Muscle layer of duodenum (tissue), 2 donors: Measurements from ENCODE around the gene FAAH.

Source experiments
- H3K27ac ChIP-seq: one replicate; pipeline ENCODE4 v1.7.0; 2013; ENCODE audit warnings: mild to moderate bottlenecking, low read length
- H3K27me3 ChIP-seq: one replicate; pipeline ENCODE4 v1.7.0; 2013; ENCODE audit warnings: low read depth, mild to moderate bottlenecking, control low read depth, low read length
- H3K36me3 ChIP-seq, 2 donors: one replicate each; pipeline ENCODE4 v1.7.0; 2013; ENCODE audit warnings: low read length in 2 of 2, control low read depth in 1 of 2, mild to moderate bottlenecking in 1 of 2; ENCODE audit not compliant: insufficient read depth in 2 of 2, control insufficient read depth in 1 of 2
- H3K4me1 ChIP-seq, 2 donors: one replicate each; pipeline ENCODE4 v1.7.0; 2013; ENCODE audit warnings: low read length in 2 of 2, mild to moderate bottlenecking in 2 of 2, control low read depth in 1 of 2, moderate library complexity in 1 of 2; ENCODE audit not compliant: insufficient read depth in 2 of 2, control insufficient read depth in 1 of 2
- H3K4me3 ChIP-seq, 2 donors: one replicate each; pipeline ENCODE4 v1.7.0; 2013; ENCODE audit warnings: low read length in 2 of 2, low read depth in 1 of 2, mild to moderate bottlenecking in 1 of 2
- H3K9me3 ChIP-seq, 2 donors: one replicate each; pipeline ENCODE4 v1.7.0; 2013; ENCODE audit warnings: low read length in 2 of 2, control low read depth in 1 of 2, mild to moderate bottlenecking in 1 of 2; ENCODE audit not compliant: control insufficient read depth in 1 of 2
- donor health status: healthy.

Gene FAAH

GRCh38 chr1:46411010-46411405 is 16.9 kb downstream of the FAAH start:
- Histone ChIP-seq H3K27ac (no peak overlapping the region), H3K4me3 (no peak overlapping the region), H3K4me1 (peaks cover 0 to 8% of the 10 kb centered on the region in 2 donors), H3K27me3 (no peaks in the 10 kb centered on the region), H3K36me3 (peaks cover 0 to 5% of the 10 kb centered on the region in 2 donors), H3K9me3 (no peaks in the 10 kb centered on the region)

- Histone ChIP-seq H3K27ac (no peak overlapping the region), H3K9me3 (no peaks in the 10 kb centered on the region), H3K4me1 (peaks cover 0 to 3% of the 10 kb centered on the region in 2 donors), H3K4me3 (no peak overlapping the region), H3K36me3 (peaks cover 0 to 5% of the 10 kb centered on the region in 2 donors), H3K27me3 (no peaks in the 10 kb centered on the region)
These were observed 17.7 kb downstream of the FAAH start for GRCh38 chr1:46411601-46412341.

- H3K9me3 ChIP-seq, result no peaks in the 10 kb centered on the region
- no peak overlapping the region for H3K4me3 ChIP-seq
- no peaks in the 10 kb centered on the region for H3K4me1 ChIP-seq
- H3K36me3 ChIP-seq, result peaks cover 0 to 5% of the 10 kb centered on the region in 2 donors
- no peaks in the 10 kb centered on the region for H3K27me3 ChIP-seq
- H3K27ac ChIP-seq, result no peak overlapping the region
These were observed 18.9 kb downstream of the FAAH start for GRCh38 chr1:46412893-46413595.

GRCh38 chr1:46413596-46413985 is 19.5 kb downstream of the FAAH start:
- no peaks in the 10 kb centered on the region for H3K4me1 ChIP-seq
- H3K27ac ChIP-seq, result no peak overlapping the region
- H3K4me3 ChIP-seq, result no peak overlapping the region
- peaks cover 0 to 5% of the 10 kb centered on the region in 2 donors for H3K36me3 ChIP-seq
- no peaks in the 10 kb centered on the region for H3K9me3 ChIP-seq
- no peaks in the 10 kb centered on the region for H3K27me3 ChIP-seq

- Histone ChIP-seq H3K36me3 (peaks cover 0 to 5% of the 10 kb centered on the region in 2 donors), H3K4me3 (no peak overlapping the region), H3K27ac (no peak overlapping the region), H3K9me3 (no peaks in the 10 kb centered on the region), H3K4me1 (no peaks in the 10 kb centered on the region), H3K27me3 (no peaks in the 10 kb centered on the region)
These were observed 21.4 kb downstream of the FAAH start for GRCh38 chr1:46415514-46415913.

GRCh38 chr1:46418976-46419375 is 24.9 kb downstream of the FAAH start:
- Histone ChIP-seq H3K4me1 (no peaks in the 10 kb centered on the region), H3K9me3 (no peaks in the 10 kb centered on the region), H3K4me3 (no peak overlapping the region), H3K36me3 (peaks cover 0 to 5% of the 10 kb centered on the region in 2 donors), H3K27me3 (peaks cover 2% of the 10 kb centered on the region), H3K27ac (no peak overlapping the region)

- H3K36me3 ChIP-seq, result no peaks in the 10 kb centered on the region
- H3K27ac ChIP-seq, result no peak overlapping the region
- H3K4me3 ChIP-seq, result no peak overlapping the region
- no peaks in the 10 kb centered on the region for H3K9me3 ChIP-seq
- peaks cover 4% of the 10 kb centered on the region for H3K27me3 ChIP-seq
- H3K4me1 ChIP-seq, result no peaks in the 10 kb centered on the region
These were observed 26.4 kb downstream of the FAAH start for GRCh38 chr1:46420533-46420915.

- Histone ChIP-seq H3K36me3 (no peaks in the 10 kb centered on the region), H3K27me3 (peaks cover 4% of the 10 kb centered on the region), H3K27ac (no peak overlapping the region), H3K4me1 (no peaks in the 10 kb centered on the region), H3K4me3 (no peak overlapping the region), H3K9me3 (no peaks in the 10 kb centered on the region)
These were observed 27.6 kb downstream of the FAAH start for GRCh38 chr1:46421739-46422138.

- Histone ChIP-seq H3K4me3 (no peak overlapping the region), H3K9me3 (no peaks in the 10 kb centered on the region), H3K27ac (no peak overlapping the region), H3K27me3 (peaks cover 4% of the 10 kb centered on the region), H3K4me1 (no peaks in the 10 kb centered on the region), H3K36me3 (no peaks in the 10 kb centered on the region)
These were observed 28.2 kb downstream of the FAAH start for GRCh38 chr1:46422261-46422871.

- H3K4me3 ChIP-seq, result no peak overlapping the region
- no peak overlapping the region for H3K27ac ChIP-seq
- H3K9me3 ChIP-seq, result no peaks in the 10 kb centered on the region
- H3K36me3 ChIP-seq, result no peaks in the 10 kb centered on the region
- no peaks in the 10 kb centered on the region for H3K4me1 ChIP-seq
- H3K27me3 ChIP-seq, result peaks cover 4% of the 10 kb centered on the region
These were observed 29.6 kb downstream of the FAAH start for GRCh38 chr1:46423574-46424240.

GRCh38 chr1:46424730-46425129 is 30.6 kb downstream of the FAAH start:
- Histone ChIP-seq H3K4me3 (no peak overlapping the region), H3K36me3 (no peaks in the 10 kb centered on the region), H3K9me3 (no peaks in the 10 kb centered on the region), H3K27ac (no peak overlapping the region), H3K4me1 (no peaks in the 10 kb centered on the region), H3K27me3 (peaks cover 4% of the 10 kb centered on the region)
